Type B pancreatic cell (in vitro differentiated cells): ENCODE measurements around the gene FIS1. TPM values are rescaled to one million over a fixed set of nuclear protein-coding genes. Genes with fewer than 3 reads are reported as not detected.

ENCODE experiments used
- DNase-seq: peaks from one replicate; pipeline ENCODE4 v3.0.0; 2021; ENCODE audit warnings: mixed read lengths; ENCODE audit not compliant: unreplicated experiment; ENCODE audit errors: extremely low spot score
- H3K27ac Mint-ChIP-seq: 2 replicates; pipeline ENCODE4 v1.8.0; 2021; ENCODE audit warnings: mild to moderate bottlenecking, mixed read lengths
- H3K27me3 Mint-ChIP-seq: 2 replicates; pipeline ENCODE4 v1.8.0; 2021; ENCODE audit warnings: mixed read lengths
- H3K36me3 Mint-ChIP-seq: 2 replicates; pipeline ENCODE4 v1.8.0; 2021; ENCODE audit warnings: mixed read lengths
- H3K4me1 Mint-ChIP-seq: one replicate; pipeline ENCODE4 v1.8.0; 2021; ENCODE audit warnings: mixed read lengths; ENCODE audit not compliant: unreplicated experiment
- H3K4me3 Mint-ChIP-seq: 2 replicates; pipeline ENCODE4 v1.8.0; 2021; ENCODE audit warnings: mild to moderate bottlenecking, mixed read lengths
- H3K9me3 Mint-ChIP-seq: 2 replicates; pipeline ENCODE4 v1.8.0; 2021; ENCODE audit warnings: mixed read lengths
- total RNA-seq: library from RNA; stranded (reverse); gene quantifications from 2 replicates; pipeline ENCODE4 v1.2.1, GENCODE V29; 2021; ENCODE audit warnings: low replicate concordance
- TF ChIP-seq, protein P1 (sequence below): fragments of 200-600 bp; sonication (generic); conservative IDR thresholded peaks from 2 replicates; pipeline ENCODE4 v1.5.0; 2021; ENCODE audit warnings: antibody characterized with exemption, mild to moderate bottlenecking

FIS1 gene
- total RNA-seq, 1 donor from 2014 or later, result 110 TPM

GRCh38 chr7:101231644-101232043, 13.2 kb downstream of the FIS1 start:
- DNase-seq, result no peak
- TF ChIP-seq, protein P1, sequence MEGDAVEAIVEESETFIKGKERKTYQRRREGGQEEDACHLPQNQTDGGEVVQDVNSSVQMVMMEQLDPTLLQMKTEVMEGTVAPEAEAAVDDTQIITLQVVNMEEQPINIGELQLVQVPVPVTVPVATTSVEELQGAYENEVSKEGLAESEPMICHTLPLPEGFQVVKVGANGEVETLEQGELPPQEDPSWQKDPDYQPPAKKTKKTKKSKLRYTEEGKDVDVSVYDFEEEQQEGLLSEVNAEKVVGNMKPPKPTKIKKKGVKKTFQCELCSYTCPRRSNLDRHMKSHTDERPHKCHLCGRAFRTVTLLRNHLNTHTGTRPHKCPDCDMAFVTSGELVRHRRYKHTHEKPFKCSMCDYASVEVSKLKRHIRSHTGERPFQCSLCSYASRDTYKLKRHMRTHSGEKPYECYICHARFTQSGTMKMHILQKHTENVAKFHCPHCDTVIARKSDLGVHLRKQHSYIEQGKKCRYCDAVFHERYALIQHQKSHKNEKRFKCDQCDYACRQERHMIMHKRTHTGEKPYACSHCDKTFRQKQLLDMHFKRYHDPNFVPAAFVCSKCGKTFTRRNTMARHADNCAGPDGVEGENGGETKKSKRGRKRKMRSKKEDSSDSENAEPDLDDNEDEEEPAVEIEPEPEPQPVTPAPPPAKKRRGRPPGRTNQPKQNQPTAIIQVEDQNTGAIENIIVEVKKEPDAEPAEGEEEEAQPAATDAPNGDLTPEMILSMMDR, result no peak
- no peaks in the 10 kb centered on the region for H3K27me3 Mint-ChIP-seq

GRCh38 chr7:101226721-101227120, 18.2 kb downstream of the FIS1 start:
- H3K4me3 Mint-ChIP-seq, result no peak overlapping the region
- no peaks in the 10 kb centered on the region for H3K27me3 Mint-ChIP-seq
- TF ChIP-seq, protein P1, result no peak
- peaks cover 7% of the 10 kb centered on the region for H3K4me1 Mint-ChIP-seq
- H3K27ac Mint-ChIP-seq, result no peak overlapping the region
- DNase-seq, result no peak
- peaks cover 6% of the 10 kb centered on the region for H3K36me3 Mint-ChIP-seq
- H3K9me3 Mint-ChIP-seq, result no peaks in the 10 kb centered on the region

More at GRCh38 chr7:101231644-101232043, 13.2 kb downstream of the FIS1 start:
- Mint-ChIP-seq H3K4me1 (peaks cover 9% of the 10 kb centered on the region), H3K36me3 (no peaks in the 10 kb centered on the region), H3K4me3 (peak overlapping the region; percentile 78), H3K9me3 (no peaks in the 10 kb centered on the region), H3K27ac (peak overlapping the region; percentile 42)

DNA sequence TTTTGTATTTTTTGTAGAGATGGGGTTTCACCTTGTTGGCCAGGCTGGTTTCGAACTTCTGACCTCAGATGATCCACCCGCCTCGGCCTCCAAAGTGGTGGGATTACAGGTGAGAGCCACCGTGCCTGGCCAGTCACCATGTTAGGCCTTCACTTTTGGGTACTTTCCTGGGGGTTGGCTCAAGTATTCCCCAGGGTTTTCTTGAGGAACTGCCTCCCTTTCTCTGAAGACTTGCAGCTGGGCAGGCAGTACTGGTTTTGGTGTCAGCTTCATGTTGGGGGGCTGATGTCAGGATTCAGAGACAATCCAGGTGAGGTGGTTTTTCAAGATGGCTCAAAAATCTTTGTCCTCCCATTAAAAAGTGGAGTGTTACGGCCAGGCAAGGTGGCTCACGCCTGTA, 19.2 kb downstream of the FIS1 start:
- DNase-seq, result no peak
- H3K27ac Mint-ChIP-seq, result no peak overlapping the region
- no peaks in the 10 kb centered on the region for H3K9me3 Mint-ChIP-seq
- TF ChIP-seq, protein P1, result no peak
- H3K36me3 Mint-ChIP-seq, result peaks cover 6% of the 10 kb centered on the region
- no peaks in the 10 kb centered on the region for H3K27me3 Mint-ChIP-seq
- H3K4me3 Mint-ChIP-seq, result no peak overlapping the region
- peaks cover 2% of the 10 kb centered on the region for H3K4me1 Mint-ChIP-seq

DNA sequence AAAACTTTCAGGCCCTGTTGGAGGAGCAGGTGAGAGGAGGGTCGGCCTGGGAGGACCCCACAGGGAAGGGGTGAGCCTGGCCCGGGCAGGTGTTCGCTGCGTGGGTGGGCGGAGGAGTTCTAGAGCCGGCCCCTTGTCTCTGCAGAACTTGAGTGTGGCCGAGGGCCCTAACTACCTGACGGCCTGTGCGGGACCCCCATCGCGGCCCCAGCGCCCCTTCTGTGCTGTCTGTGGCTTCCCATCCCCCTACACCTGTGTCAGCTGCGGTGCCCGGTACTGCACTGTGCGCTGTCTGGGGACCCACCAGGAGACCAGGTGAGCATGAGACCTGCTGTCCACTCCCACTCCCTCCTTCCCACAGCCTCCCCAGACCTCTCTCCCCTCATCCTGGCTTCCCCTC, 21.4 kb downstream of the FIS1 start:
- H3K9me3 Mint-ChIP-seq, result no peaks in the 10 kb centered on the region
- peak; percentile 65 for DNase-seq
- no peaks in the 10 kb centered on the region for H3K27me3 Mint-ChIP-seq
- H3K4me1 Mint-ChIP-seq, result peaks cover 9% of the 10 kb centered on the region
- no peak overlapping the region for H3K27ac Mint-ChIP-seq
- no peak overlapping the region for H3K4me3 Mint-ChIP-seq
- H3K36me3 Mint-ChIP-seq, result peaks cover 6% of the 10 kb centered on the region
- TF ChIP-seq, protein P1, result no peak

GRCh38 chr7:101222275-101222830, 22.5 kb downstream of the FIS1 start:
- Mint-ChIP-seq H3K9me3 (no peaks in the 10 kb centered on the region), H3K27ac (no peak overlapping the region), H3K27me3 (no peaks in the 10 kb centered on the region), H3K4me3 (no peak overlapping the region), H3K36me3 (peaks cover 6% of the 10 kb centered on the region), H3K4me1 (peaks cover 10% of the 10 kb centered on the region)
- TF ChIP-seq, protein P1, result no peak
- DNase-seq, result no peak
